Muscle of back (tissue), 13 donors: ENCODE measurements around the gene TLX3. TPM values are rescaled to one million over a fixed set of nuclear protein-coding genes. Genes with fewer than 3 reads are reported as not detected.
A peak's percentile ranks its signal among the peaks of the same experiment; 100 is the strongest.
"Not testable (repeated sequence)": the region's sequence is repeated elsewhere in the genome, so short reads cannot be mapped to it uniquely, and the experiment has no call there.

Experiments used
- DNase-seq, 3 donors: peaks; one replicate each; pipeline versions ENCODE4 v3.0.0 to v3.0.0-alpha.2; 2013
- long read RNA-seq, 9 donors: transcript quantifications; one replicate each; lab custom pipeline, GENCODE V29; 2026
- polyA plus RNA-seq, 10 donors: library from polyadenylated mRNA; unstranded; fragments of 120-200 nt; gene quantifications; one replicate each; pipeline ENCODE4 v1.2.1, GENCODE V29; 2013; ENCODE audit not compliant: insufficient read length in 10 of 10

Gene TLX3
- not detected for polyA plus RNA-seq
- long read RNA-seq, donor 1 = 0 reads
- long read RNA-seq, donor 2 = 0 reads
- long read RNA-seq, donor 3 = 0 reads
- long read RNA-seq, donor 4 = 0 reads
- long read RNA-seq, donor 5 = 0 reads
- long read RNA-seq, donor 6 = 0 reads
- long read RNA-seq, donor 7 = 0 reads
- long read RNA-seq, donor 8 = 0 reads
- long read RNA-seq, donor 9 = 0 reads

- DNase-seq = peak in 1 of 3 donors; percentile 69
These were observed at the start of gene TLX3 for GRCh38 chr5:171308453-171309275. Gene TLX3, plus strand, starts transcription at chr5:171309248. Its CDS starts 118 bp downstream, at chr5:171309366.

GRCh38 chr5:171261361-171261760 lies 47.7 kb upstream of the TLX3 start:
- DNase-seq = no peak

- no peak for DNase-seq
These were observed 47.1 kb upstream of the TLX3 start for GRCh38 chr5:171261904-171262303.

- DNase-seq = no peak
These were observed 45.9 kb upstream of the TLX3 start for GRCh38 chr5:171263181-171263580.

- no peak for DNase-seq
These were observed 44.2 kb upstream of the TLX3 start for GRCh38 chr5:171264843-171265242.

- no peak for DNase-seq
These were observed 40.1 kb upstream of the TLX3 start for GRCh38 chr5:171268700-171269620.

- DNase-seq = peak in 1 of 3 donors; percentile 52
These were observed 39.3 kb upstream of the TLX3 start for GRCh38 chr5:171269717-171270116.

- DNase-seq = no peak
These were observed 38.9 kb upstream of the TLX3 start for GRCh38 chr5:171270136-171270535.

GRCh38 chr5:171271798-171272197 lies 37.2 kb upstream of the TLX3 start:
- DNase-seq = no peak

GRCh38 chr5:171272996-171273970 lies 35.8 kb upstream of the TLX3 start:
- DNase-seq = no peak

GRCh38 chr5:171275841-171276544 lies 33.1 kb upstream of the TLX3 start:
- no peak for DNase-seq

- no peak for DNase-seq
These were observed 25.3 kb upstream of the TLX3 start for GRCh38 chr5:171283753-171284152.

- no peak for DNase-seq
These were observed 23.6 kb upstream of the TLX3 start for GRCh38 chr5:171285465-171285864.

- DNase-seq = no peak
These were observed 21.0 kb upstream of the TLX3 start for GRCh38 chr5:171288066-171288465.

- no peak for DNase-seq
These were observed 17.7 kb upstream of the TLX3 start for GRCh38 chr5:171291371-171291770.

- DNase-seq = no peak
These were observed 13.7 kb upstream of the TLX3 start for GRCh38 chr5:171295299-171295698.

GRCh38 chr5:171295801-171296200 lies 13.2 kb upstream of the TLX3 start:
- no peak for DNase-seq

GRCh38 chr5:171297941-171298340 lies 11.1 kb upstream of the TLX3 start:
- DNase-seq = not testable (repeated sequence)

- no peak for DNase-seq
These were observed 9.8 kb upstream of the TLX3 start for GRCh38 chr5:171299228-171299627.

GRCh38 chr5:171299851-171300250 lies 9.2 kb upstream of the TLX3 start:
- no peak for DNase-seq
